ENCODE data around the gene ITIH4.

DNA sequence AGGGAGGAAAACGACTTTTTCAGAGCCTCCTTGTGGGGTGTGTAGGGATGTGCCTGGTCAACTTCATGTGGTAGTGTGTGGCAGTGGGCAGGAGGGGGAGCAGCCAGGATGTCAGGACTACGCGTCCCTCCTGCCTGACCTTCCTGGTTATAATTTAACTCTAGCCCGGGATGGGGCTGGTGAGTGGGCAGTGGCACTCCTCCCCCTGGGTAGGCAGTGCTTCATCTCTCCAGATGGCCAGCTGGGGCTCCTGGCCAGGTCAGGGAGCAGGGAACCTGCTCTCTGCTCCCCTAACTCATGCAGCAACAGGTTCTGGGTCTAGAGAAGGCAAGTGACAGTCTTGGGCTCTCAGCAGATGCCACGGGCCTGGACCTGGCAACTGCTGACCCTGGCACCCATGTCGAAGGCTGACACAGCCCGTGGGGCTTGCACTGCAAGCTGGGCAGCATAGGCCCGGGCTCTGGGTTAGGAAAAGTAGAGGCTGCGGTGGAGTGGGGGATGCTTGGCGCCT is 2.6 kb downstream of the ITIH4 start:
- TF ChIP-seq, protein P1, sequence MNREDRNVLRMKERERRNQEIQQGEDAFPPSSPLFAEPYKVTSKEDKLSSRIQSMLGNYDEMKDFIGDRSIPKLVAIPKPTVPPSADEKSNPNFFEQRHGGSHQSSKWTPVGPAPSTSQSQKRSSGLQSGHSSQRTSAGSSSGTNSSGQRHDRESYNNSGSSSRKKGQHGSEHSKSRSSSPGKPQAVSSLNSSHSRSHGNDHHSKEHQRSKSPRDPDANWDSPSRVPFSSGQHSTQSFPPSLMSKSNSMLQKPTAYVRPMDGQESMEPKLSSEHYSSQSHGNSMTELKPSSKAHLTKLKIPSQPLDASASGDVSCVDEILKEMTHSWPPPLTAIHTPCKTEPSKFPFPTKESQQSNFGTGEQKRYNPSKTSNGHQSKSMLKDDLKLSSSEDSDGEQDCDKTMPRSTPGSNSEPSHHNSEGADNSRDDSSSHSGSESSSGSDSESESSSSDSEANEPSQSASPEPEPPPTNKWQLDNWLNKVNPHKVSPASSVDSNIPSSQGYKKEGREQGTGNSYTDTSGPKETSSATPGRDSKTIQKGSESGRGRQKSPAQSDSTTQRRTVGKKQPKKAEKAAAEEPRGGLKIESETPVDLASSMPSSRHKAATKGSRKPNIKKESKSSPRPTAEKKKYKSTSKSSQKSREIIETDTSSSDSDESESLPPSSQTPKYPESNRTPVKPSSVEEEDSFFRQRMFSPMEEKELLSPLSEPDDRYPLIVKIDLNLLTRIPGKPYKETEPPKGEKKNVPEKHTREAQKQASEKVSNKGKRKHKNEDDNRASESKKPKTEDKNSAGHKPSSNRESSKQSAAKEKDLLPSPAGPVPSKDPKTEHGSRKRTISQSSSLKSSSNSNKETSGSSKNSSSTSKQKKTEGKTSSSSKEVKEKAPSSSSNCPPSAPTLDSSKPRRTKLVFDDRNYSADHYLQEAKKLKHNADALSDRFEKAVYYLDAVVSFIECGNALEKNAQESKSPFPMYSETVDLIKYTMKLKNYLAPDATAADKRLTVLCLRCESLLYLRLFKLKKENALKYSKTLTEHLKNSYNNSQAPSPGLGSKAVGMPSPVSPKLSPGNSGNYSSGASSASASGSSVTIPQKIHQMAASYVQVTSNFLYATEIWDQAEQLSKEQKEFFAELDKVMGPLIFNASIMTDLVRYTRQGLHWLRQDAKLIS (CRISPR knock-in tag; IDR thresholded peaks at IDR 0.05), result no peak
- TF ChIP-seq POLR2A (conservative IDR thresholded peaks at IDR 0.05) (no peak), GABPA (tag; conservative IDR thresholded peaks at IDR 0.05; ENCODE audit: low read depth) (no peak)

Data from K562 (cell line).